Measurements from ENCODE around the gene PCDHGA9.

GRCh38 chr5:141412854-141413539 lies 10.4 kb downstream of the PCDHGA9 start, which contains the start of gene PCDHGA10:
- TF ChIP-seq, protein P1, sequence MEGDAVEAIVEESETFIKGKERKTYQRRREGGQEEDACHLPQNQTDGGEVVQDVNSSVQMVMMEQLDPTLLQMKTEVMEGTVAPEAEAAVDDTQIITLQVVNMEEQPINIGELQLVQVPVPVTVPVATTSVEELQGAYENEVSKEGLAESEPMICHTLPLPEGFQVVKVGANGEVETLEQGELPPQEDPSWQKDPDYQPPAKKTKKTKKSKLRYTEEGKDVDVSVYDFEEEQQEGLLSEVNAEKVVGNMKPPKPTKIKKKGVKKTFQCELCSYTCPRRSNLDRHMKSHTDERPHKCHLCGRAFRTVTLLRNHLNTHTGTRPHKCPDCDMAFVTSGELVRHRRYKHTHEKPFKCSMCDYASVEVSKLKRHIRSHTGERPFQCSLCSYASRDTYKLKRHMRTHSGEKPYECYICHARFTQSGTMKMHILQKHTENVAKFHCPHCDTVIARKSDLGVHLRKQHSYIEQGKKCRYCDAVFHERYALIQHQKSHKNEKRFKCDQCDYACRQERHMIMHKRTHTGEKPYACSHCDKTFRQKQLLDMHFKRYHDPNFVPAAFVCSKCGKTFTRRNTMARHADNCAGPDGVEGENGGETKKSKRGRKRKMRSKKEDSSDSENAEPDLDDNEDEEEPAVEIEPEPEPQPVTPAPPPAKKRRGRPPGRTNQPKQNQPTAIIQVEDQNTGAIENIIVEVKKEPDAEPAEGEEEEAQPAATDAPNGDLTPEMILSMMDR (IDR thresholded peaks at IDR 0.05; ENCODE audit: insufficient read depth, low read length): peak; percentile 51
- no peak for TF ChIP-seq GABPA (IDR thresholded peaks at IDR 0.05; ENCODE audit: low read depth)
